MM.1S (cell line): ENCODE data around the gene MAN1C1.

Source experiments
- EZH2 ChIP-seq: fragments of 300-600 bp; sonication (generic); optimal IDR thresholded peaks from 2 replicates; pipeline ENCODE3; 2017; ENCODE audit warnings: low read depth, mild to moderate bottlenecking, antibody characterized with exemption, low read length, mixed read lengths
- EZH2phosphoT487 ChIP-seq: fragments of 300-600 bp; sonication (generic); IDR thresholded peaks from 2 replicates; pipeline ENCODE4 v1.6.1; 2018; ENCODE audit warnings: antibody characterized with exemption, low read length
- TF ChIP-seq, protein P1 (sequence below): fragments of 300-600 bp; sonication (generic); IDR thresholded peaks from 2 replicates; pipeline ENCODE4 v1.5.1; 2016; ENCODE audit warnings: antibody characterized with exemption, low read length, mixed read lengths

DNA sequence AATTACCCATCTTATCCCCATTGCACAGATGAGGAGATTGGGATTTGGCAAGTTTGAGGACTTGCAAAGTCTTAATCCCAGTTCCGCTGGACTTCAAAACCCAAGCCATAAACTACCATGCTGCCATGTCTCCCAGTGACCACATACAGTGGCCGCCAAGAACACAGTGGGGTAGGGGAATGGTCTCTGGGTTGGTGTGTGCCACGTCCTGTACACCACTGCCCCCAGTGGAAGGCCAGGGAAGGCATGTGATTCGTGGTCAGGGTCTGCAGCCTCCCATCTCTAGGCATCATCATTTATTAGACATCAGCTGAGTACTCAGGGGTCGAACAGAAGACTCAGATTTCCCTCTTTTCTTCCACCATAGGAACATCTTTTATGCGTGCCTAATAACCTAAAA lies 76.0 kb downstream of the MAN1C1 start:
- TF ChIP-seq, protein P1, sequence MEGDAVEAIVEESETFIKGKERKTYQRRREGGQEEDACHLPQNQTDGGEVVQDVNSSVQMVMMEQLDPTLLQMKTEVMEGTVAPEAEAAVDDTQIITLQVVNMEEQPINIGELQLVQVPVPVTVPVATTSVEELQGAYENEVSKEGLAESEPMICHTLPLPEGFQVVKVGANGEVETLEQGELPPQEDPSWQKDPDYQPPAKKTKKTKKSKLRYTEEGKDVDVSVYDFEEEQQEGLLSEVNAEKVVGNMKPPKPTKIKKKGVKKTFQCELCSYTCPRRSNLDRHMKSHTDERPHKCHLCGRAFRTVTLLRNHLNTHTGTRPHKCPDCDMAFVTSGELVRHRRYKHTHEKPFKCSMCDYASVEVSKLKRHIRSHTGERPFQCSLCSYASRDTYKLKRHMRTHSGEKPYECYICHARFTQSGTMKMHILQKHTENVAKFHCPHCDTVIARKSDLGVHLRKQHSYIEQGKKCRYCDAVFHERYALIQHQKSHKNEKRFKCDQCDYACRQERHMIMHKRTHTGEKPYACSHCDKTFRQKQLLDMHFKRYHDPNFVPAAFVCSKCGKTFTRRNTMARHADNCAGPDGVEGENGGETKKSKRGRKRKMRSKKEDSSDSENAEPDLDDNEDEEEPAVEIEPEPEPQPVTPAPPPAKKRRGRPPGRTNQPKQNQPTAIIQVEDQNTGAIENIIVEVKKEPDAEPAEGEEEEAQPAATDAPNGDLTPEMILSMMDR: peak; percentile 55
- TF ChIP-seq EZH2 (no peak), EZH2phosphoT487 (no peak)
